DOHH2 (cell line): ENCODE results near the gene CES4A.

Experiments
- EZH2phosphoT487 ChIP-seq: fragments of 200-600 bp; sonication (generic); IDR thresholded peaks from 2 replicates; pipeline ENCODE4 v1.6.1; 2017; ENCODE audit warnings: borderline replicate concordance, mild to moderate bottlenecking, antibody characterized with exemption, low read length, moderate library complexity, mixed read lengths
- TF ChIP-seq, protein P1 (sequence below): fragments of 200-600 bp; sonication (generic); IDR thresholded peaks from one replicate; pipeline ENCODE4 v1.5.1; 2014; ENCODE audit warnings: antibody characterized with exemption, mild to moderate bottlenecking, low read depth, low read length; ENCODE audit not compliant: poor library complexity, severe bottlenecking

DNA sequence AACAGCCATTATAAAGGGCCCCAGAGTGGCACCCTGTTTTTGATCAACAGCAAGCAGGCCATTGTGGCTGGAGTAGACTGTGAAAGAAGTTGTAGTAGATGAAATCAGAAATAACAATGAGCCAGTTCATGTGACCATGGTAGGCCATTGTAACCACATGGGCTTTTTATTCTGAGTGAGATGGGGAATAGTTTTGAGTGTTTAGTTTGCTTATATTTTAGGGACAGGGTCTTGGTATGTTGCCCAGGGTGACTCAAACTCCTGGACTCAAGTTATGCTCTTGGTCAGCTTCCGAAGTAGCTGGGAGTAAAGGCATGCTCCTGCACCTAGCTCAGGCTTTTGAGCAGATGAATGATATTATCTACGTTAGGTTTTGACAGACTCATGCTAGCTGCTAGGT lies 52.5 kb downstream of the CES4A start:
- TF ChIP-seq, protein P1, sequence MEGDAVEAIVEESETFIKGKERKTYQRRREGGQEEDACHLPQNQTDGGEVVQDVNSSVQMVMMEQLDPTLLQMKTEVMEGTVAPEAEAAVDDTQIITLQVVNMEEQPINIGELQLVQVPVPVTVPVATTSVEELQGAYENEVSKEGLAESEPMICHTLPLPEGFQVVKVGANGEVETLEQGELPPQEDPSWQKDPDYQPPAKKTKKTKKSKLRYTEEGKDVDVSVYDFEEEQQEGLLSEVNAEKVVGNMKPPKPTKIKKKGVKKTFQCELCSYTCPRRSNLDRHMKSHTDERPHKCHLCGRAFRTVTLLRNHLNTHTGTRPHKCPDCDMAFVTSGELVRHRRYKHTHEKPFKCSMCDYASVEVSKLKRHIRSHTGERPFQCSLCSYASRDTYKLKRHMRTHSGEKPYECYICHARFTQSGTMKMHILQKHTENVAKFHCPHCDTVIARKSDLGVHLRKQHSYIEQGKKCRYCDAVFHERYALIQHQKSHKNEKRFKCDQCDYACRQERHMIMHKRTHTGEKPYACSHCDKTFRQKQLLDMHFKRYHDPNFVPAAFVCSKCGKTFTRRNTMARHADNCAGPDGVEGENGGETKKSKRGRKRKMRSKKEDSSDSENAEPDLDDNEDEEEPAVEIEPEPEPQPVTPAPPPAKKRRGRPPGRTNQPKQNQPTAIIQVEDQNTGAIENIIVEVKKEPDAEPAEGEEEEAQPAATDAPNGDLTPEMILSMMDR: no peak
- TF ChIP-seq EZH2phosphoT487: no peak
